MM.1S (cell line): ENCODE measurements around the gene MED1.
"Not testable (repeated sequence)": the region's sequence is repeated elsewhere in the genome, so short reads cannot be mapped to it uniquely, and the experiment has no call there.

Source experiments
- DNase-seq: peaks from one replicate; pipeline ENCODE4 v3.0.0-alpha.2; 2015
- H2AFZ ChIP-seq: fragments of 300-600 bp; sonication (generic); 2 replicates; pipeline ENCODE4 v1.6.0; 2016; ENCODE audit warnings: antibody characterized with exemption, low read length
- H3F3A ChIP-seq: fragments of 300-600 bp; sonication (generic); 2 replicates; pipeline ENCODE4 v1.6.1; 2016; ENCODE audit warnings: mild to moderate bottlenecking, antibody characterized with exemption, low read length, moderate library complexity, mixed read lengths; ENCODE audit not compliant: insufficient read depth
- H3K27ac ChIP-seq: fragments of 300-600 bp; sonication (generic); 2 replicates; pipeline ENCODE4 v1.5.1; 2016; ENCODE audit warnings: mild to moderate bottlenecking, low read length
- H3K27me3 ChIP-seq: fragments of 300-600 bp; sonication (generic); replicated peaks from 2 replicates; pipeline ENCODE4 v1.6.0; 2016; ENCODE audit warnings: low read length; ENCODE audit not compliant: insufficient read depth
- H3K36me3 ChIP-seq: fragments of 300-600 bp; sonication (generic); replicated peaks from 2 replicates; pipeline ENCODE4 v1.6.1; 2016; ENCODE audit warnings: mild to moderate bottlenecking, low read length, mixed read lengths; ENCODE audit not compliant: insufficient read depth
- H3K4me1 ChIP-seq: fragments of 300-600 bp; sonication (generic); 2 replicates; pipeline ENCODE4 v1.6.1; 2016; ENCODE audit warnings: low read length, mixed read lengths
- H3K4me2 ChIP-seq: fragments of 300-600 bp; sonication (generic); 2 replicates; pipeline ENCODE4 v1.6.0; 2016; ENCODE audit warnings: low read depth, low read length
- H3K4me3 ChIP-seq: fragments of 300-600 bp; sonication (generic); 2 replicates; pipeline ENCODE4 v1.5.1; 2016; ENCODE audit warnings: low read length, mixed read lengths
- H3K79me2 ChIP-seq: fragments of 300-600 bp; sonication (generic); 2 replicates; pipeline ENCODE4 v1.6.1; 2016; ENCODE audit warnings: mixed run types, low read length, mixed read lengths
- H3K9ac ChIP-seq: fragments of 300-600 bp; sonication (generic); 2 replicates; pipeline ENCODE4 v1.6.1; 2016; ENCODE audit warnings: low read length, mixed read lengths
- H3K9me2 ChIP-seq: fragments of 300-600 bp; sonication (generic); replicated peaks from 2 replicates; pipeline ENCODE4 v1.6.1; 2016; ENCODE audit warnings: mild to moderate bottlenecking, low read length, mixed read lengths; ENCODE audit not compliant: insufficient read depth
- H3K9me3 ChIP-seq: fragments of 300-600 bp; sonication (generic); replicated peaks from 2 replicates; pipeline ENCODE4 v1.6.1; 2016; ENCODE audit warnings: mild to moderate bottlenecking, low read length, mixed read lengths; ENCODE audit not compliant: insufficient read depth
- H4K20me1 ChIP-seq: fragments of 300-600 bp; sonication (generic); 2 replicates; pipeline ENCODE4 v1.6.1; 2016; ENCODE audit warnings: mild to moderate bottlenecking, low read length, moderate library complexity, mixed read lengths; ENCODE audit not compliant: insufficient read depth
- CTCF ChIP-seq: fragments of 300-600 bp; sonication (generic); IDR thresholded peaks from 2 replicates; pipeline ENCODE4 v1.5.1; 2016; ENCODE audit warnings: antibody characterized with exemption, low read length, mixed read lengths
- EZH2 ChIP-seq: fragments of 300-600 bp; sonication (generic); optimal IDR thresholded peaks from 2 replicates; pipeline ENCODE3; 2017; ENCODE audit warnings: low read depth, mild to moderate bottlenecking, antibody characterized with exemption, low read length, mixed read lengths
- EZH2phosphoT487 ChIP-seq: fragments of 300-600 bp; sonication (generic); IDR thresholded peaks from 2 replicates; pipeline ENCODE4 v1.6.1; 2018; ENCODE audit warnings: antibody characterized with exemption, low read length

Gene MED1

GRCh38 chr17:39450051-39450450 lies 1.0 kb downstream of the MED1 start:
- peaks cover 3% of the 10 kb centered on the region; the same call in 1 of the 2 replicates for H3F3A ChIP-seq
- H3K4me2 ChIP-seq, result peak overlapping the region; percentile 86
- no peak for DNase-seq
- H3K9me3 ChIP-seq, result no peaks in the 10 kb centered on the region
- peaks cover 3% of the 10 kb centered on the region for H3K4me1 ChIP-seq
- H3K9ac ChIP-seq, result peak overlapping the region; percentile 95; the same call in 1 of the 2 replicates
- no peak overlapping the region for H2AFZ ChIP-seq
- H3K36me3 ChIP-seq, result peaks cover 3% of the 10 kb centered on the region; the same call in 1 of the 2 replicates
- H3K27ac ChIP-seq, result no peak overlapping the region
- H3K9me2 ChIP-seq, result no peaks in the 10 kb centered on the region
- peak overlapping the region; percentile 99 for H3K4me3 ChIP-seq
- peaks cover 51% of the 10 kb centered on the region for H3K79me2 ChIP-seq
- H3K27me3 ChIP-seq, result no peaks in the 10 kb centered on the region
- no peaks in the 10 kb centered on the region for H4K20me1 ChIP-seq
- TF ChIP-seq EZH2phosphoT487 (no peak), CTCF (no peak), EZH2 (no peak)

GRCh38 chr17:39447561-39447960 lies 3.5 kb downstream of the MED1 start:
- Histone ChIP-seq H3K9ac (no peak overlapping the region), H4K20me1 (no peaks in the 10 kb centered on the region), H3F3A (peaks cover 3% of the 10 kb centered on the region; the same call in 1 of the 2 replicates), H3K27me3 (no peaks in the 10 kb centered on the region), H3K4me2 (no peak overlapping the region), H3K4me1 (peaks cover 3% of the 10 kb centered on the region), H3K4me3 (no peak overlapping the region), H3K36me3 (peaks cover 6% of the 10 kb centered on the region; the same call in 1 of the 2 replicates), H2AFZ (no peak overlapping the region), H3K27ac (no peak overlapping the region), H3K9me3 (no peaks in the 10 kb centered on the region), H3K79me2 (peaks cover 59% of the 10 kb centered on the region), H3K9me2 (no peaks in the 10 kb centered on the region)
- no peak for DNase-seq
- TF ChIP-seq EZH2, result no peak
- no peak for TF ChIP-seq CTCF
- no peak for TF ChIP-seq EZH2phosphoT487

GRCh38 chr17:39443326-39443725 lies 7.7 kb downstream of the MED1 start:
- no peaks in the 10 kb centered on the region for H3K27me3 ChIP-seq
- no peaks in the 10 kb centered on the region for H3K9me3 ChIP-seq
- H2AFZ ChIP-seq, result no peak overlapping the region
- H3K4me1 ChIP-seq, result no peaks in the 10 kb centered on the region
- H3K9ac ChIP-seq, result no peak overlapping the region
- no peak overlapping the region for H3K4me3 ChIP-seq
- DNase-seq, result no peak
- peaks cover 33% of the 10 kb centered on the region for H3K79me2 ChIP-seq
- TF ChIP-seq EZH2 (no peak), CTCF (no peak), EZH2phosphoT487 (no peak)
- H3K4me2 ChIP-seq, result no peak overlapping the region
- no peaks in the 10 kb centered on the region for H3K9me2 ChIP-seq
- peaks cover 9% of the 10 kb centered on the region; the same call in 1 of the 2 replicates for H3K36me3 ChIP-seq
- no peak overlapping the region for H3K27ac ChIP-seq
- H4K20me1 ChIP-seq, result no peaks in the 10 kb centered on the region
- H3F3A ChIP-seq, result no peaks in the 10 kb centered on the region

- not testable (repeated sequence) for H3K27me3 ChIP-seq, H3K4me3 ChIP-seq, H3K9me2 ChIP-seq, H3F3A ChIP-seq, H3K79me2 ChIP-seq, H3K27ac ChIP-seq, H2AFZ ChIP-seq, H3K9ac ChIP-seq, H3K9me3 ChIP-seq, H3K36me3 ChIP-seq, H3K4me1 ChIP-seq, H3K4me2 ChIP-seq, H4K20me1 ChIP-seq, DNase-seq
Observed at GRCh38 chr17:39439868-39440267, 11.2 kb downstream of the MED1 start.
